Measurements from ENCODE around the gene UBR3.
"Not testable (repeated sequence)": the region's sequence is repeated elsewhere in the genome, so short reads cannot be mapped to it uniquely, and the experiment has no call there.

DNA sequence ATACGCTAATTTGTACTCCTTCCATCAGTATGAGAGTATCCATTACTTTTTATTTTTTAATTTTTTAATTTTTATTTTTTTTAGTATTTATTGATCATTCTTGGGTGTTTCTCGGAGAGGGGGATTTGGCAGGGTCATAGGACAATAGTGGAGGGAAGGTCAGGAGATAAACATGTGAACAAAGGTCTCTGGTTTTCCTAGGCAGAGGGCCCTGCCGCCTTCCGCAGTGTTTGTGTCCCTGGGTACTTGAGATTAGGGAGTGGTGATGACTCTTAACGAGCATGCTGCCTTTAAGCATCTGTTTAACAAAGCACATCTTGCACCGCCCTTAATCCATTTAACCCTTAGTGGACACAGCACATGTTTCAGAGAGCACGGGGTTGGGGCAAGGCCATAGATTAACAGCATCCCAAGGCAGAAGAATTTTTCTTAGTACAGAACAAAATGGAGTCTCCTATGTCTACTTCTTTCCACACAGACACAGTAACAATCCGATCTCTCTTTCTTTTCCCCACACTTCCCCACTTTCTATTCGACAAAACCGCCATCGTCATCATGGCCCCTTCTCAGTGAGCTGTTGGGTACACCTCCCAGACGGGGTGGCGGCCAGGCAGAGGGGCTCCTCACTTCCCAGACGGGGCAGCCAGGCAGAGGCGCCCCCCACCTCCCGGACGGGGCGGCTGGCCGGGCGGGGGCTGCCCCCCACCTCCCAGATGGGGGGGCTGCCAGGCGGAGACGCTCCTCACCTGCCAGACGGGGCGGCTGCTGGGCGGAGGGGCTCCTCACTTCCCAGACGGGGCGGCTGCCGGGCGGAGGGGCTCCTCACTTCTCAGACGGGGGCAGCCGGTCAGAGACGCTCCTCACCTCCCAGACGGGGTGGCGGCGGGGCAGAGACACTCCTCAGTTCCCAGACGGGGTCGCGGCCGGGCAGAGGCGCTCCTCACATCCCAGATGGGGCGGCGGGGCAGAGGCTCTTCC lies 28.3 kb downstream of the UBR3 start:
- TF ChIP-seq, protein P1, sequence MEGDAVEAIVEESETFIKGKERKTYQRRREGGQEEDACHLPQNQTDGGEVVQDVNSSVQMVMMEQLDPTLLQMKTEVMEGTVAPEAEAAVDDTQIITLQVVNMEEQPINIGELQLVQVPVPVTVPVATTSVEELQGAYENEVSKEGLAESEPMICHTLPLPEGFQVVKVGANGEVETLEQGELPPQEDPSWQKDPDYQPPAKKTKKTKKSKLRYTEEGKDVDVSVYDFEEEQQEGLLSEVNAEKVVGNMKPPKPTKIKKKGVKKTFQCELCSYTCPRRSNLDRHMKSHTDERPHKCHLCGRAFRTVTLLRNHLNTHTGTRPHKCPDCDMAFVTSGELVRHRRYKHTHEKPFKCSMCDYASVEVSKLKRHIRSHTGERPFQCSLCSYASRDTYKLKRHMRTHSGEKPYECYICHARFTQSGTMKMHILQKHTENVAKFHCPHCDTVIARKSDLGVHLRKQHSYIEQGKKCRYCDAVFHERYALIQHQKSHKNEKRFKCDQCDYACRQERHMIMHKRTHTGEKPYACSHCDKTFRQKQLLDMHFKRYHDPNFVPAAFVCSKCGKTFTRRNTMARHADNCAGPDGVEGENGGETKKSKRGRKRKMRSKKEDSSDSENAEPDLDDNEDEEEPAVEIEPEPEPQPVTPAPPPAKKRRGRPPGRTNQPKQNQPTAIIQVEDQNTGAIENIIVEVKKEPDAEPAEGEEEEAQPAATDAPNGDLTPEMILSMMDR (IDR thresholded peaks at IDR 0.05; ENCODE audit: low read length): not testable (repeated sequence)
- TF ChIP-seq EZH2 (optimal IDR thresholded peaks at IDR 0.05; ENCODE audit: low read depth, low read length); EZH2phosphoT487 (IDR thresholded peaks at IDR 0.05; ENCODE audit: low read length): not testable (repeated sequence)

Measured in MM.1S (cell line).